ENCODE measurements around the gene C1QL4.

Gene C1QL4

DNA sequence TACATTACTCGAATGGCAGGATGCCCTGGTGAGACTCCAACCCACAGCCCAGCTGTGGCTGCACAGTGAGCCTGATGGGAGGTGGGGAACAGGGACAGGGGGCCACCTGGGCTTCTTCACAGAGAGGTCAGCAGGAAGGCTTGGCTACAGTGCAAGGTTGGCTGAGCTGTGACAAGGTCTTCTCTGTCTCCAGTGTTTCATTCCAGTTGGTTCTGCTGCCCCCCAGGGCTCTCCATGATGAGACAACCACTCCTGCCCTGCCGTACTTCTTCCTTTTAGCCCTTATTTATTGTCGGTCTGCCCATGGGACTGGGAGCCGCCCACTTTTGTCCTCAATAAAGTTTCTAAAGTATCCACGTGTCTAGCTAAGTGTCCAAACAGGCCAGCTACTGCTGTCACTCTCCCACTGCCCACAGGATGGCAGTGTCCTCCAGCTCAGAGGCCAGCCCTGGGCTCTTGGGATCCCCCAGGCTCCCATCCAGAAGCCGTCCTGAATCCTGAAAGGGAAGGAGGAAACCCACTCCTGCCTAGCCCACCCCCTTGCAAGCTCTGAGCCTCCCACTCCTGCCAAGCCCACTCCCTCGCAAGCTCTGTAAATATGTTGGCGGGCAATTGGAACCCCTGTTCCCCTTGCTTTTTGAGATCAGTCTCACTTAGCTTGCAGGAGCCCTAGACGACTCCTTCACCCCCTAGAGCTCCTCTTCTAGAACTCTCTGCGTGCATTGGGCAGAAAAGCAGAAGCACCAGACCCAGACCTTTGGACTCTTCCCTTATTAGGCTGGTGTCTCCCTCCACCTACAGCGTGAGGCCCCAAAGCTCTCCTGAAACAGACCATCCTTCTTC is 5.4 kb downstream of the C1QL4 start:
- TF ChIP-seq, protein P1, sequence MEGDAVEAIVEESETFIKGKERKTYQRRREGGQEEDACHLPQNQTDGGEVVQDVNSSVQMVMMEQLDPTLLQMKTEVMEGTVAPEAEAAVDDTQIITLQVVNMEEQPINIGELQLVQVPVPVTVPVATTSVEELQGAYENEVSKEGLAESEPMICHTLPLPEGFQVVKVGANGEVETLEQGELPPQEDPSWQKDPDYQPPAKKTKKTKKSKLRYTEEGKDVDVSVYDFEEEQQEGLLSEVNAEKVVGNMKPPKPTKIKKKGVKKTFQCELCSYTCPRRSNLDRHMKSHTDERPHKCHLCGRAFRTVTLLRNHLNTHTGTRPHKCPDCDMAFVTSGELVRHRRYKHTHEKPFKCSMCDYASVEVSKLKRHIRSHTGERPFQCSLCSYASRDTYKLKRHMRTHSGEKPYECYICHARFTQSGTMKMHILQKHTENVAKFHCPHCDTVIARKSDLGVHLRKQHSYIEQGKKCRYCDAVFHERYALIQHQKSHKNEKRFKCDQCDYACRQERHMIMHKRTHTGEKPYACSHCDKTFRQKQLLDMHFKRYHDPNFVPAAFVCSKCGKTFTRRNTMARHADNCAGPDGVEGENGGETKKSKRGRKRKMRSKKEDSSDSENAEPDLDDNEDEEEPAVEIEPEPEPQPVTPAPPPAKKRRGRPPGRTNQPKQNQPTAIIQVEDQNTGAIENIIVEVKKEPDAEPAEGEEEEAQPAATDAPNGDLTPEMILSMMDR (IDR thresholded peaks at IDR 0.05; ENCODE audit: low read depth, low read length), result peak; percentile 85
- no peak for DNase-seq (ENCODE audit: extremely low read depth, low read depth)

DNA sequence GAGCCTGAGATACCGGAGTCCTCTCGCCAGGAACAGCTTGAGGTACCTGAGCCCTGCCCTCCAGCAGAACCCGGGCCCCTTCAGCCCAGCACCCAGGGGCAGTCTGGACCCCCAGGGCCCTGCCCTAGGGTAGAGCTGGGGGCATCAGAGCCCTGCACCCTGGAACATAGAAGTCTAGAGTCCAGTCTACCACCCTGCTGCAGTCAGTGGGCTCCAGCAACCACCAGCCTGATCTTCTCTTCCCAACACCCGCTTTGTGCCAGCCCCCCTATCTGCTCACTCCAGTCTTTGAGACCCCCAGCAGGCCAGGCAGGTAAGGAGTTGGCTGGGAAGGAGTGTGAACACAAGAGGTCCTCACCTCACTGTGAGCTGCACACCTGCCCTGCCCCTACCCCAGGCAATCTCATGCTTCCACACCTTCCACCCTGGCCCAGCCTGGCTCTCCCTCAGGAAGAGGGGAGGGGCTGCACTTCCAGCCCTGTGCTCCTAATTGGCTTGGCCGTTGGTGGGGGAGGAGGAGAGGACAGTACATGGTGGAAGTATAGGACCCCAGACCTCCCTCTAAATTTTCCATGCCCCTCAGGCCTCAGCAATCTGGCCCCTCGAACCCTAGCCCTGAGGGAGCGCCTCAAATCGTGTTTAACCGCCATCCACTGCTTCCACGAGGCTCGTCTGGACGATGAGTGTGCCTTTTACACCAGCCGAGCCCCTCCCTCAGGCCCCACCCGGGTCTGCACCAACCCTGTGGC is 6.2 kb downstream of the C1QL4 start:
- no peak for DNase-seq (ENCODE audit: extremely low read depth, low read depth)
- TF ChIP-seq, protein P1 (IDR thresholded peaks at IDR 0.05; ENCODE audit: low read depth, low read length), result no peak

DNA sequence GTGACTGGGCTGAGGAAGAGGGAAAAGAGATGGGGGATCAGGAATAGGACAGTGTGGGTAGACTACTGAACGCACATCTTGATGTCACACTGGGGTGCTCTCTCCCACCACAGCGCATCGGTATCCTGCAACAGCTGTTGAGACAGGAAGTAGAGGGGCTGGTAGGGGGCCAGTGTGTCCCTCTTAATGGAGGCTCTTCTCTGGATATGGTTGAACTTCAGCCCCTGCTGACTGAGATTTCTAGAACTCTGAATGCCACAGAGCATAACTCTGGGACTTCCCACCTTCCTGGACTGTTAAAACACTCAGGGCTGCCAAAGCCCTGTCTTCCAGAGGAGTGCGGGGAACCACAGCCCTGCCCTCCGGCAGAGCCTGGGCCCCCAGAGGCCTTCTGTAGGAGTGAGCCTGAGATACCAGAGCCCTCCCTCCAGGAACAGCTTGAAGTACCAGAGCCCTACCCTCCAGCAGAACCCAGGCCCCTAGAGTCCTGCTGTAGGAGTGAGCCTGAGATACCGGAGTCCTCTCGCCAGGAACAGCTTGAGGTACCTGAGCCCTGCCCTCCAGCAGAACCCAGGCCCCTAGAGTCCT is 6.9 kb downstream of the C1QL4 start:
- TF ChIP-seq, protein P1 (IDR thresholded peaks at IDR 0.05; ENCODE audit: low read depth, low read length), result no peak

DNA sequence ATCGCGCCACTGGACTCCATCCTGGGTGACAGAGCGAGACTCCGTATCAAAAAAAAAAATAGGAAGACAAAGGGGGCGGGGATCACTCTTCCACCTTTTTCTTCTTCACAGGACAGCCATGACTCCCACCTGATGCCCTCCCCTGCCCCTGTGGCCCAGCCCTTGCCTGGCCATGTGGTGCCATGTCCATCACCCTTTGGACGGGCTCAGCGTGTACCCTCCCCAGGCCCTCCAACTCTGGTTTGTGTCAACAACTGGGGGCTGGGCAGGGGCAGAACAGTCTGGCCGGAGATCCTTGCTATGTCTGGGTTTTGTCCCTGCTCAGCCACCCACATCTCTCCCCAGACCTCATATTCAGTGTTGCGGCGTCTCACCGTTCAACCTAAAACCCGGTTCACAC is 8.2 kb downstream of the C1QL4 start:
- TF ChIP-seq, protein P1 (IDR thresholded peaks at IDR 0.05; ENCODE audit: low read depth, low read length), result no peak
- DNase-seq (ENCODE audit: extremely low read depth, low read depth), result no peak

More for the DNA sequence above, 6.9 kb downstream of the C1QL4 start:
- no peak for DNase-seq (ENCODE audit: extremely low read depth, low read depth)

DNA sequence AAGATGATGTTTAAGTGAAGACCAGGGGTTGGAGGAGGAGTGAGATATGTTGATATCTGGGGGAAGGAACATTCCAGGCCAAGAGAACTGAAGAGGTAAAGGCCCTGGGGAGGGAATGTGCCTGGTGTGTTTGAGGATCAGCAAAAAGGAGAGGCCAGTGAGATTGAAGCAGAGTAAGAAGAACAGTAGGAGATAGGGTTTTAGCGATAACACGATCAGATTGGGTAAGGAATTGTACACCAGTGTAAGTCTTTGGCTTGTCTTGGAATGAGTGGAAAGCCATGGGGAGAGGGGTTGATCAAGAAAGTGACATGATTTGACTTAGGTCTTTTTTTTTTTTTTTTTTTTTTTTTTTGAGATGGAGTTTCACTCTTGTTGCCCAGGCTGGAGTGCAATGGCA is 9.1 kb downstream of the C1QL4 start:
- TF ChIP-seq, protein P1 (IDR thresholded peaks at IDR 0.05; ENCODE audit: low read depth, low read length), result no peak
- no peak for DNase-seq (ENCODE audit: extremely low read depth, low read depth)

DNA sequence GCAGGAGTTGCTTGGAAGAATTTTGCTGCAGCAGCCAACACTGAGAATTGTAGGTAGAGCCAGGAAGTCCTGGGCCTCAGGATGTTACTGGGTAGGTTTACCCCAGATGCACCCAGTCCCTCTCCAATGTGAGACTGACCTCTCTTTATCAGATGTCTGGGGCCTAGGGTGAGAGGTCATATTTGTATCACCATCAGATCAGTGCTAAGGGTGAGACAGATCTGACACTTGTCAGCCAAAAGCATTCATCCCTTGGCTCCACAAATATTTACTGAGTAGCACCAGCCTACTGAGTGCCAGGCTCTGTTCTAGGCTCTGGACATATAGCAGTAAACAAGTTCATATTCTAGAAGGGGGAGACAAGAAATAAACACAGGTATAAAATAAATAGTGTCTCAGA is 9.6 kb downstream of the C1QL4 start:
- DNase-seq (ENCODE audit: extremely low read depth, low read depth), result no peak
- TF ChIP-seq, protein P1 (IDR thresholded peaks at IDR 0.05; ENCODE audit: low read depth, low read length), result no peak

DNA sequence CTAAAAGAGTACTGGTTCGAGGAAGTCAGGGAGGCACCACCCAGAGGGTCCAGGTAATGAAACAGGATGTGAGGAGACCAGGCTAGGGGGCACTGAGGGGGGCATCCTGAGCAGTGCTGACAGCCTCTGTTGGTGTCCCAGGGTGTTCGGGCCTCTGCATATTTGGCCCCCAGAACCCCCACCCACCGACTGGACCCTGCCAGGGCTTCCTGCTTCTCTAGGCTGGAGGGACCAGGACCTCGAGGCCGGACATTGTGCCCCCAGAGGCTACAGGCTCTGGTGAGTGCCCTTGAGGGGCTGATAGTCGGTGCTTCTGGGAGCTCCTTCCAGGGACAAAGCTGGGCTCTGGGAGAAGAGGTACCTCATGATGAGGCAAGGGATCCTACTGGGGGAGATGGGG is 11.4 kb downstream of the C1QL4 start:
- TF ChIP-seq, protein P1 (IDR thresholded peaks at IDR 0.05; ENCODE audit: low read depth, low read length), result no peak
- no peak for DNase-seq (ENCODE audit: extremely low read depth, low read depth)

Measured in AG09319 (cell line).